LNCAP (cell line): ENCODE results near the gene LMCD1.

Source experiments
- CTCF ChIP-seq: fragments of 450-650 bp; IDR thresholded peaks from 2 replicates; pipeline ENCODE4 v1.5.1; 2017; ENCODE audit warnings: mild to moderate bottlenecking

The LMCD1 gene

DNA sequence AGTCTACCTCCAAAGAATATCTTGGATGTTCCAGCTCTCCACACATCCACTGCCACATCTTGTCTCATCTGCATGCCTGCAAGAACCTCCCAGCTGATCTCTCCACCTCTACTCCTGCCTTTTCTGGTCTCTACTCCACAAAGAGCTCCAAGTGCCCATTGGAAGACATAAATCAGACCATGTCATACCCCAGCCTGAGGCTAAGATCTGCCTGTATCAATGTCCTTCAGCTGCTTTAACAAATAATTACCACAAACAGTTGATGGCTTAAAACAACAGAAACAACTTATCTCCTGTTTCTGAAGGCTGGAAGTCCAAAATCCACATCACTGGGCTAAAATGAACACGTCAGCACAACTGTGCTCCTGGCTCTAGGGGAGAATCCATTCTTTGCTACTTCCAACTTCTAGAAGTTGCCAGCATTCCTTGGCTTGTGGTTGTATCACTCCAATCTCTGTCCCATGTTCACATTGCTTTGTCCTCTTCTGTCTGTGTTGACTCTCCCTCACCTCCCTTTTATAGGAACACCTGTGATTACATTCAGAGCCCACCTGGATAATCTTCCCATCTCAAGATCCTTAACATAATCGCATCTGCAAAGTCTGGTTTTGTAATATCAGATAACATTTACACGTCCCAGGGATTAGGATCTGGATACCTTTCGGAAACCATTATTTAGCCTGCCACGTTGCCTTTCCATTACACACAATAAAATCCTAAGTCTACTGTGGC is 17.0 kb upstream of the LMCD1 start:
- TF ChIP-seq CTCF, result no peak

DNA sequence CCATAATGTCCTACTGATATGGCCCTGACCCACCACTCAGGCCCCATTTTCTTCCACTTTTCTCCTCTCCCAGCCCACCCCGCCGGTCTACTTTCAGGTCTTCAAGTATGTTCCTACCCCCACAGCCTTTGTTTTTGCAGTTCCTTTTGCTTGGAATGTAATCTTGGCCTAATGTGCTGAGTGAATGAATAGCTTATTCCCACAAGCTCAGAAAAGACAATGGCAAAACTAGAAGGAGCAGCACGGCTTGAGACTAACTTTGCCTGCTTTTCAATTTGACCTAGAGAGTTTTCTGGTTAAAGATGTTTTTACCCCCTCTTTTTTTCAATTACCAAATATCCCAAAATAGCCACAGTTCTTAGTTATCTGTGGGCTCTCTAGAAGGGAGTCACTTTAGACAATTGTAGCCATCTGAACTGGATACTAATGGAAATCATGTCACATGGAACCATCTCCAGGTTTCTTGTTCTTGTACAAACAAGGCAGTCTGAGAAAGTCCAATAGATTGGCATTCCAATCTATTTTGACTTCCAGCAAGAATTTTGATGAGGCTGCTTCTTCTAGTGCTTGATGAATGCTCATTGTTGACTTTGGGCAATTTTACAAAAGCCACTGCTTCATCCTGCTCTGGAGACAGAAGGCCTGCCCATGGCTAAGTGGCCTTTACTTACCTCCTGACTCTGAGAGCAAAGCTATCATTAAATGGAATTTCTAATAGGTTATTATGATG is 16.3 kb upstream of the LMCD1 start:
- TF ChIP-seq CTCF, result no peak

GRCh38 chr3:8485943-8486342 is 15.7 kb upstream of the LMCD1 start:
- TF ChIP-seq CTCF, result no peak

- no peak for TF ChIP-seq CTCF
Observed at GRCh38 chr3:8486434-8486833, 15.2 kb upstream of the LMCD1 start.

DNA sequence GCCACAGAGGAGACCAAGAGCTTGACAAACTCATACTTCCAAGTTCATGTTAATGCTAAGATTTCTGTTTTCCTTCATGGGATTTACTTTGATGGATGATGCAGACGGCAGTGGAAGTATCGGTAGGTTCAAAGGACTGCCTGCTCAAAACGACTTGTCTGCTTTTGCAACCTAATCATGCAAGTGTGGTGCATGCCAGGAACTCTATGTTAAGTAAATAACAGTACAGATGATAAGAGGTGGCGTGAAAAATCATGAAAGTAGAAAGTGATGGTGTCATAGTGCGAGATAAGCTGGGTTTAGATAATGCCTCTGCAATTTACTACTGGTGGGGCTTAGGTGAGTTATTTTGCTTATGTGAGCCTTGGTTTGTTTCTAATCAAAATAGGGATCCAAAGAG is 14.7 kb upstream of the LMCD1 start:
- TF ChIP-seq CTCF, result no peak

GRCh38 chr3:8488411-8488810 is 13.2 kb upstream of the LMCD1 start:
- TF ChIP-seq CTCF, result no peak

GRCh38 chr3:8488877-8489276 is 12.7 kb upstream of the LMCD1 start:
- TF ChIP-seq CTCF, result no peak
